Measurements from ENCODE around the gene REST. TPM values are rescaled to one million over a fixed set of nuclear protein-coding genes. Genes with fewer than 3 reads are reported as not detected.

Gene REST
- total and polyA plus RNA-seq, 3 experiments from 2014 or later: 45.2 to 177 (median 46.6) TPM

- H3K36me3 Mint-ChIP-seq: peaks cover 0 to 57% (median 8%) of the 10 kb centered on the region in 3 donors
- CTCF ChIA-PET: no interaction called here
- no peaks in the 10 kb centered on the region for H3K9me3 Mint-ChIP-seq
- Histone ChIP-seq H3K36me3 (ENCODE audit: insufficient read depth, low read length) (peaks cover 12% of the 10 kb centered on the region), H3K9me3 (ENCODE audit: low read length) (no peaks in the 10 kb centered on the region), H3K4me3 (ENCODE audit: low read length) (no peak overlapping the region), H3K27me3 (ENCODE audit: insufficient read depth, low read length, poor library complexity, severe bottlenecking) (no peaks in the 10 kb centered on the region), H3K27ac (ENCODE audit: low read depth, low read length) (peak overlapping the region; percentile 30), H3K4me1 (ENCODE audit: insufficient read depth, low read length) (peaks cover 39% of the 10 kb centered on the region)
- no peak for DNase-seq
- no peaks in the 10 kb centered on the region for H3K27me3 Mint-ChIP-seq
- peaks cover 61 to 80% (median 65%) of the 10 kb centered on the region in 3 donors for H3K4me1 Mint-ChIP-seq
- H3K27ac Mint-ChIP-seq: peak overlapping the region; percentile 9 to 99 (median 65)
- POLR2A ChIA-PET: no interaction called here
- peak overlapping the region; percentile 64 to 100 (median 88) for H3K4me3 Mint-ChIP-seq
Measured at GRCh38 chr4:56981795-56982201, 74.1 kb downstream of the REST start.

GRCh38 chr4:56986192-56986591, 78.5 kb downstream of the REST start:
- Mint-ChIP-seq H3K4me3 (no peak overlapping the region), H3K36me3 (peaks cover 0 to 75% (median 18%) of the 10 kb centered on the region in 3 donors), H3K27me3 (no peaks in the 10 kb centered on the region), H3K4me1 (peaks cover 55 to 79% (median 79%) of the 10 kb centered on the region in 3 donors), H3K27ac (no peak overlapping the region), H3K9me3 (no peaks in the 10 kb centered on the region)
- Histone ChIP-seq H3K9me3 (ENCODE audit: low read length) (no peaks in the 10 kb centered on the region), H3K4me3 (ENCODE audit: low read length) (no peak overlapping the region), H3K27ac (ENCODE audit: low read depth, low read length) (no peak overlapping the region), H3K27me3 (ENCODE audit: insufficient read depth, low read length, poor library complexity, severe bottlenecking) (no peaks in the 10 kb centered on the region), H3K4me1 (ENCODE audit: insufficient read depth, low read length) (peaks cover 22% of the 10 kb centered on the region), H3K36me3 (ENCODE audit: insufficient read depth, low read length) (peaks cover 24% of the 10 kb centered on the region)
- POLR2A ChIA-PET: no interaction called here
- CTCF ChIA-PET: interaction anchor here (3.0 kb wide), 1 partner anchor 9 kb away, joined by 10 read pairs; the partner anchor contains the start of genes NOA1 and POLR2B
- no peak for DNase-seq

- H3K36me3 ChIP-seq (ENCODE audit: insufficient read depth, low read length): peaks cover 24% of the 10 kb centered on the region
- H3K9me3 ChIP-seq (ENCODE audit: low read length): no peaks in the 10 kb centered on the region
- peaks cover 52 to 79% (median 79%) of the 10 kb centered on the region in 3 donors for H3K4me1 Mint-ChIP-seq
- H3K36me3 Mint-ChIP-seq: peaks cover 3 to 75% (median 25%) of the 10 kb centered on the region in 3 donors
- H3K27ac ChIP-seq (ENCODE audit: low read depth, low read length): no peak overlapping the region
- H3K4me1 ChIP-seq (ENCODE audit: insufficient read depth, low read length): peaks cover 15% of the 10 kb centered on the region
- no peak overlapping the region for H3K4me3 Mint-ChIP-seq
- POLR2A ChIA-PET: no interaction called here
- H3K9me3 Mint-ChIP-seq: no peaks in the 10 kb centered on the region
- no peak overlapping the region for H3K27ac Mint-ChIP-seq
- CTCF ChIA-PET: interaction anchor here (3.0 kb wide), 1 partner anchor 9 kb away, joined by 10 read pairs; the partner anchor contains the start of genes NOA1 and POLR2B
- no peak overlapping the region for H3K4me3 ChIP-seq (ENCODE audit: low read length)
- H3K27me3 ChIP-seq (ENCODE audit: insufficient read depth, low read length, poor library complexity, severe bottlenecking): no peaks in the 10 kb centered on the region
- no peak for DNase-seq
- H3K27me3 Mint-ChIP-seq: no peaks in the 10 kb centered on the region
Measured at GRCh38 chr4:56986952-56987351, 79.3 kb downstream of the REST start.

GRCh38 chr4:56990109-56990905, 82.6 kb downstream of the REST start:
- Histone ChIP-seq H3K4me3 (ENCODE audit: low read length) (no peak overlapping the region), H3K9me3 (ENCODE audit: low read length) (no peaks in the 10 kb centered on the region), H3K36me3 (ENCODE audit: insufficient read depth, low read length) (peaks cover 37% of the 10 kb centered on the region), H3K4me1 (ENCODE audit: insufficient read depth, low read length) (no peaks in the 10 kb centered on the region), H3K27ac (ENCODE audit: low read depth, low read length) (no peak overlapping the region), H3K27me3 (ENCODE audit: insufficient read depth, low read length, poor library complexity, severe bottlenecking) (no peaks in the 10 kb centered on the region)
- Mint-ChIP-seq H3K36me3 (peaks cover 3 to 85% (median 28%) of the 10 kb centered on the region in 3 donors), H3K27ac (peak overlapping the region in 4 of 8 donors; percentile 1 to 64 (median 12)), H3K4me1 (peaks cover 35 to 72% (median 68%) of the 10 kb centered on the region in 3 donors), H3K27me3 (no peaks in the 10 kb centered on the region), H3K4me3 (no peak overlapping the region), H3K9me3 (no peaks in the 10 kb centered on the region)
- ChIA-PET POLR2A (no interaction called here), CTCF (interaction anchor here (1.7 kb wide), 1 partner anchor 12 kb away, joined by 6 read pairs; the partner anchor contains the start of gene NOA1)
- no peak for DNase-seq

- Histone ChIP-seq H3K27me3 (ENCODE audit: insufficient read depth, low read length, poor library complexity, severe bottlenecking) (no peaks in the 10 kb centered on the region), H3K4me3 (ENCODE audit: low read length) (no peak overlapping the region), H3K4me1 (ENCODE audit: insufficient read depth, low read length) (no peaks in the 10 kb centered on the region), H3K9me3 (ENCODE audit: low read length) (no peaks in the 10 kb centered on the region), H3K36me3 (ENCODE audit: insufficient read depth, low read length) (peaks cover 34% of the 10 kb centered on the region), H3K27ac (ENCODE audit: low read depth, low read length) (no peak overlapping the region)
- H3K36me3 Mint-ChIP-seq: peaks cover 7 to 86% (median 29%) of the 10 kb centered on the region in 3 donors
- peak overlapping the region in 1 of 8 donors; percentile 38 for H3K27ac Mint-ChIP-seq
- DNase-seq: no peak
- H3K4me3 Mint-ChIP-seq: no peak overlapping the region
- H3K27me3 Mint-ChIP-seq: no peaks in the 10 kb centered on the region
- peaks cover 19 to 48% (median 45%) of the 10 kb centered on the region in 3 donors for H3K4me1 Mint-ChIP-seq
- H3K9me3 Mint-ChIP-seq: no peaks in the 10 kb centered on the region
- ChIA-PET CTCF (no interaction called here), POLR2A (no interaction called here)
Measured at GRCh38 chr4:56995525-56995924, 87.8 kb downstream of the REST start.

- ChIA-PET CTCF (interaction anchor here (0.6 kb wide), 1 partner anchor 1088 kb away, joined by 4 read pairs; no protein-coding TSS in a partner anchor), POLR2A (no interaction called here)
- H3K9me3 ChIP-seq (ENCODE audit: low read length): no peaks in the 10 kb centered on the region
- peaks cover 37% of the 10 kb centered on the region for H3K36me3 ChIP-seq (ENCODE audit: insufficient read depth, low read length)
- no peak overlapping the region for H3K4me3 Mint-ChIP-seq
- H3K4me1 ChIP-seq (ENCODE audit: insufficient read depth, low read length): no peaks in the 10 kb centered on the region
- peaks cover 8 to 26% (median 24%) of the 10 kb centered on the region in 3 donors for H3K4me1 Mint-ChIP-seq
- H3K4me3 ChIP-seq (ENCODE audit: low read length): no peak overlapping the region
- H3K9me3 Mint-ChIP-seq: no peaks in the 10 kb centered on the region
- H3K27ac ChIP-seq (ENCODE audit: low read depth, low read length): no peak overlapping the region
- no peaks in the 10 kb centered on the region for H3K27me3 ChIP-seq (ENCODE audit: insufficient read depth, low read length, poor library complexity, severe bottlenecking)
- peaks cover 4 to 84% (median 19%) of the 10 kb centered on the region in 3 donors for H3K36me3 Mint-ChIP-seq
- no peak for DNase-seq
- no peak overlapping the region for H3K27ac Mint-ChIP-seq
- H3K27me3 Mint-ChIP-seq: no peaks in the 10 kb centered on the region
Measured at GRCh38 chr4:56999751-57000150, 92.1 kb downstream of the REST start.

GRCh38 chr4:57013543-57014120, 105.9 kb downstream of the REST start:
- Histone ChIP-seq H3K36me3 (ENCODE audit: insufficient read depth, low read length) (peaks cover 55% of the 10 kb centered on the region), H3K4me1 (ENCODE audit: insufficient read depth, low read length) (no peaks in the 10 kb centered on the region), H3K27me3 (ENCODE audit: insufficient read depth, low read length, poor library complexity, severe bottlenecking) (no peaks in the 10 kb centered on the region), H3K27ac (ENCODE audit: low read depth, low read length) (no peak overlapping the region), H3K4me3 (ENCODE audit: low read length) (no peak overlapping the region), H3K9me3 (ENCODE audit: low read length) (no peaks in the 10 kb centered on the region)
- DNase-seq: no peak
- Mint-ChIP-seq H3K27ac (peak overlapping the region in 2 of 8 donors; percentile 38 to 81), H3K4me3 (no peak overlapping the region), H3K4me1 (peaks cover 10 to 20% (median 11%) of the 10 kb centered on the region in 3 donors), H3K36me3 (peaks cover 15 to 82% (median 29%) of the 10 kb centered on the region in 3 donors), H3K9me3 (no peaks in the 10 kb centered on the region), H3K27me3 (no peaks in the 10 kb centered on the region)
- CTCF ChIA-PET: no interaction called here
- POLR2A ChIA-PET: no interaction called here
